Measurements from ENCODE around the gene SDK2.

Gene SDK2

GRCh38 chr17:73582359-73582758, 61.9 kb downstream of the SDK2 start:
- Histone ChIP-seq H3K4me2 (ENCODE audit: low read length) (no peak overlapping the region), H3K9me3 (ENCODE audit: control insufficient read depth, insufficient read depth, low read length) (no peaks in the 10 kb centered on the region), H3K36me3 (ENCODE audit: control insufficient read depth, low read length) (no peaks in the 10 kb centered on the region), H3K4me1 (ENCODE audit: control insufficient read depth, low read length) (peaks cover 39% of the 10 kb centered on the region), H4K20me1 (ENCODE audit: control insufficient read depth, insufficient read depth, low read depth, low read length) (no peaks in the 10 kb centered on the region), H3K27me3 (ENCODE audit: control insufficient read depth, low read length) (no peaks in the 10 kb centered on the region), H3F3A (ENCODE audit: control insufficient read depth, insufficient read depth) (0 out of 2 replicates have a peak, but pooled peaks cover 2% of the 10 kb centered on the region), H3K9me2 (replicated peaks; ENCODE audit: control insufficient read depth, low read length) (no peaks in the 10 kb centered on the region), H3K79me2 (ENCODE audit: control insufficient read depth, low read length) (no peaks in the 10 kb centered on the region), H3K4me3 (ENCODE audit: low read length) (no peak overlapping the region), H3K27ac (ENCODE audit: low read depth, low read length) (no peak overlapping the region)
- TF ChIP-seq EZH2phosphoT487 (IDR thresholded peaks at IDR 0.05; ENCODE audit: borderline replicate concordance, low read length), result no peak
- no peak for TF ChIP-seq CTCF (IDR thresholded peaks at IDR 0.05; ENCODE audit: low read depth, low read length, poor library complexity, severe bottlenecking)

- peaks cover 29% of the 10 kb centered on the region for H3K4me1 ChIP-seq (ENCODE audit: control insufficient read depth, low read length)
- TF ChIP-seq EZH2phosphoT487 (IDR thresholded peaks at IDR 0.05; ENCODE audit: borderline replicate concordance, low read length), result no peak
- TF ChIP-seq CTCF (IDR thresholded peaks at IDR 0.05; ENCODE audit: low read depth, low read length, poor library complexity, severe bottlenecking), result no peak
- H4K20me1 ChIP-seq (ENCODE audit: control insufficient read depth, insufficient read depth, low read depth, low read length), result no peaks in the 10 kb centered on the region
- H3F3A ChIP-seq (ENCODE audit: control insufficient read depth, insufficient read depth), result 0 out of 2 replicates have a peak, but pooled peaks cover 2% of the 10 kb centered on the region
- no peak overlapping the region for H3K4me2 ChIP-seq (ENCODE audit: low read length)
- no peaks in the 10 kb centered on the region for H3K9me3 ChIP-seq (ENCODE audit: control insufficient read depth, insufficient read depth, low read length)
- no peak overlapping the region for H3K4me3 ChIP-seq (ENCODE audit: low read length)
- H3K9me2 ChIP-seq (replicated peaks; ENCODE audit: control insufficient read depth, low read length), result no peaks in the 10 kb centered on the region
- H3K27ac ChIP-seq (ENCODE audit: low read depth, low read length), result no peak overlapping the region
- H3K27me3 ChIP-seq (ENCODE audit: control insufficient read depth, low read length), result no peaks in the 10 kb centered on the region
- H3K79me2 ChIP-seq (ENCODE audit: control insufficient read depth, low read length), result no peaks in the 10 kb centered on the region
- H3K36me3 ChIP-seq (ENCODE audit: control insufficient read depth, low read length), result no peaks in the 10 kb centered on the region
Measured at GRCh38 chr17:73581379-73581778, 62.9 kb downstream of the SDK2 start.

- no peak overlapping the region for H3K4me2 ChIP-seq (ENCODE audit: low read length)
- H3F3A ChIP-seq (ENCODE audit: control insufficient read depth, insufficient read depth), result no peaks in the 10 kb centered on the region
- no peaks in the 10 kb centered on the region for H3K36me3 ChIP-seq (ENCODE audit: control insufficient read depth, low read length)
- H3K79me2 ChIP-seq (ENCODE audit: control insufficient read depth, low read length), result no peaks in the 10 kb centered on the region
- H3K4me3 ChIP-seq (ENCODE audit: low read length), result no peak overlapping the region
- H3K27ac ChIP-seq (ENCODE audit: low read depth, low read length), result no peak overlapping the region
- TF ChIP-seq CTCF (IDR thresholded peaks at IDR 0.05; ENCODE audit: low read depth, low read length, poor library complexity, severe bottlenecking) (no peak), EZH2phosphoT487 (IDR thresholded peaks at IDR 0.05; ENCODE audit: borderline replicate concordance, low read length) (no peak)
- no peaks in the 10 kb centered on the region for H4K20me1 ChIP-seq (ENCODE audit: control insufficient read depth, insufficient read depth, low read depth, low read length)
- H3K9me3 ChIP-seq (ENCODE audit: control insufficient read depth, insufficient read depth, low read length), result no peaks in the 10 kb centered on the region
- H3K4me1 ChIP-seq (ENCODE audit: control insufficient read depth, low read length), result peaks cover 17% of the 10 kb centered on the region
- no peaks in the 10 kb centered on the region for H3K9me2 ChIP-seq (replicated peaks; ENCODE audit: control insufficient read depth, low read length)
- H3K27me3 ChIP-seq (ENCODE audit: control insufficient read depth, low read length), result no peaks in the 10 kb centered on the region
Measured at GRCh38 chr17:73580073-73580710, 64.1 kb downstream of the SDK2 start.

All from DOHH2 (cell line).